HCT116 (cell line): ENCODE results near the gene TPK1. TPM values are rescaled to one million over a fixed set of nuclear protein-coding genes. Genes with fewer than 3 reads are reported as not detected.

ENCODE experiments used
- ATAC-seq: fragments of 200-7000 bp; cut with Tn5 transposase; 2 replicates; pipeline ENCODE4 v1.9.1; 2020; ENCODE audit warnings: mild to moderate bottlenecking, moderate library complexity
- BruUV-seq: library from RNA; stranded (reverse); fragments of 400-500 nt; replicated peaks from 2 replicates; lab custom pipeline; 2021; lab: Mats Ljungman, UMichigan
- CTCF ChIA-PET: fragments of 300-600 bp; sonication (Branson Sonifier 250); formaldehyde crosslinking; loops from one replicate; lab custom pipeline; 2021; ENCODE audit warnings: antibody characterized with exemption; lab: Charles Lee
- POLR2A ChIA-PET: fragments of 300-600, 350-600 bp; sonication (Branson Sonifier 250); formaldehyde crosslinking; loops from one replicate; lab custom pipeline; 2021; ENCODE audit warnings: antibody characterized with exemption; lab: Charles Lee
- RAD21 ChIA-PET, 2 experiments: fragments of 300-600 bp; sonication (Branson Sonifier 250); formaldehyde crosslinking; loops; one replicate each; lab custom pipeline; 2023; ENCODE audit warnings: low total read pairs in 2 of 2; ENCODE audit not compliant: uncharacterized antibody in 2 of 2, unreplicated experiment in 2 of 2, low non-redundant PET in 1 of 2; lab: Charles Lee
- DNase-seq: peaks from one replicate; pipeline ENCODE4 v3.0.0-alpha.2; 2010; ENCODE audit warnings: low read depth, low spot score
- H2AFZ ChIP-seq: fragments of 200-600 bp; shearing (Covaris generic), sonication (generic); 2 replicates; pipeline ENCODE4 v1.6.1; 2017; ENCODE audit warnings: low read depth, mixed run types, mixed read lengths, antibody characterized with exemption, low read length; ENCODE audit not compliant: poor library complexity, severe bottlenecking
- H3K27ac ChIP-seq: 2 replicates; pipeline ENCODE4 v1.5.1; 2012; ENCODE audit warnings: low read depth, low read length
- H3K27me3 ChIP-seq: fragments of 200-600 bp; sonication (generic); 2 replicates; pipeline ENCODE4 v1.6.1; 2016; ENCODE audit warnings: mixed run types, low read length, mixed read lengths; ENCODE audit not compliant: insufficient read depth
- H3K36me3 ChIP-seq, 2 experiments: fragments of 200-500 bp in 1 of 2; fragments of 200-600 bp in 1 of 2; sonication (Bioruptor generic) in 1 of 2; sonication (generic) in 1 of 2; 2 replicates each; pipeline versions ENCODE4 v1.5.1 to v1.6.1; 2014 to 2016; ENCODE audit warnings: low read length in 2 of 2, inconsistent platforms in 1 of 2, mixed read lengths in 1 of 2, mixed run types in 1 of 2; ENCODE audit not compliant: insufficient read depth in 2 of 2, control insufficient read depth in 1 of 2
- H3K4me1 ChIP-seq, 2 experiments: fragments of 200-600 bp in 1 of 2; sonication (generic) in 1 of 2; 2 replicates each; pipeline versions ENCODE4 v1.5.1 to v1.6.1; 2012 to 2017; ENCODE audit warnings: low read length in 2 of 2, inconsistent platforms in 1 of 2, mild to moderate bottlenecking in 1 of 2, mixed read lengths in 1 of 2, mixed run types in 1 of 2, moderate library complexity in 1 of 2; ENCODE audit not compliant: insufficient read depth in 2 of 2, control insufficient read depth in 1 of 2
- H3K4me2 ChIP-seq: fragments of 200-600 bp; sonication (generic); 2 replicates; pipeline ENCODE4 v1.6.1; 2017; ENCODE audit warnings: mixed run types, low read length, mixed read lengths
- H3K4me3 ChIP-seq, 2 experiments: fragments of 200-600 bp in 1 of 2; sonication (generic) in 1 of 2; replicated peaks in 1 of 2; 2 replicates each; pipeline ENCODE4 v1.5.1; 2011 to 2016; ENCODE audit warnings: low read length in 2 of 2, control low read depth in 1 of 2, low read depth in 1 of 2, mild to moderate bottlenecking in 1 of 2, mixed read lengths in 1 of 2, mixed run types in 1 of 2
- H3K79me2 ChIP-seq: fragments of 200-600 bp; sonication (generic); 2 replicates; pipeline ENCODE4 v1.6.1; 2017; ENCODE audit warnings: mild to moderate bottlenecking, mixed run types, low read length, moderate library complexity, mixed read lengths; ENCODE audit not compliant: insufficient read depth
- H3K9ac ChIP-seq: fragments of 200-600 bp; sonication (generic); 2 replicates; pipeline ENCODE4 v1.6.1; 2016; ENCODE audit warnings: low read length, mixed read lengths
- H3K9me2 ChIP-seq: fragments of 200-600 bp; sonication (generic), shearing (Covaris generic); 2 replicates; pipeline ENCODE4 v1.6.1; 2017; ENCODE audit warnings: mixed run types, mild to moderate bottlenecking, moderate library complexity; ENCODE audit not compliant: insufficient read depth
- H3K9me3 ChIP-seq, 2 experiments: fragments of 200-500 bp in 1 of 2; fragments of 200-600 bp in 1 of 2; sonication (Bioruptor generic) in 1 of 2; sonication (generic) in 1 of 2; 2 replicates each; pipeline ENCODE4 v1.6.1; 2014 to 2017; ENCODE audit warnings: low read length in 2 of 2, mixed read lengths in 2 of 2, inconsistent platforms in 1 of 2, low read depth in 1 of 2, mild to moderate bottlenecking in 1 of 2, mixed run types in 1 of 2, moderate library complexity in 1 of 2; ENCODE audit not compliant: control insufficient read depth in 1 of 2, insufficient read depth in 1 of 2
- H4K20me1 ChIP-seq: fragments of 200-600 bp; sonication (generic), shearing (Covaris generic); 2 replicates; pipeline ENCODE4 v1.6.1; 2017; ENCODE audit warnings: mixed run types, mild to moderate bottlenecking, moderate library complexity; ENCODE audit not compliant: insufficient read depth
- ATF3 ChIP-seq: IDR thresholded peaks from 2 replicates; pipeline ENCODE4 v1.6.1; 2012
- CEBPB ChIP-seq: IDR thresholded peaks from 2 replicates; pipeline ENCODE4 v1.6.1; 2012; ENCODE audit warnings: low read depth
- EZH2 ChIP-seq: fragments of 200-600 bp; sonication (generic); IDR thresholded peaks from 2 replicates; pipeline ENCODE4 v1.6.1; 2017; ENCODE audit warnings: antibody characterized with exemption, mixed run types
- EZH2phosphoT487 ChIP-seq: fragments of 200-600 bp; IDR thresholded peaks from 2 replicates; pipeline ENCODE4 v1.6.1; 2018; ENCODE audit warnings: antibody characterized with exemption, borderline replicate concordance
- FOSL1 ChIP-seq: IDR thresholded peaks from 2 replicates; pipeline ENCODE4 v1.6.1; 2012; ENCODE audit warnings: low read depth
- POLR2A ChIP-seq: IDR thresholded peaks from 2 replicates; pipeline ENCODE4 v1.7.0; 2011; ENCODE audit warnings: borderline replicate concordance; ENCODE audit not compliant: insufficient read depth, insufficient read length; ENCODE audit errors: extremely low read depth
- POLR2AphosphoS5 ChIP-seq: IDR thresholded peaks from 2 replicates; pipeline ENCODE4 v1.6.1; 2011; ENCODE audit warnings: mild to moderate bottlenecking, low read depth, low read length, moderate library complexity
- SIN3A ChIP-seq: IDR thresholded peaks from 2 replicates; pipeline ENCODE4 v1.6.1; 2012; ENCODE audit warnings: low read depth
- TCF7L2 ChIP-seq: IDR thresholded peaks from 2 replicates; pipeline ENCODE4 v1.7.0; 2011; ENCODE audit warnings: borderline replicate concordance, inconsistent platforms; ENCODE audit not compliant: insufficient read depth, insufficient read length; ENCODE audit errors: extremely low read depth
- intact Hi-C: fragments of 100-400 bp; cut with micrococcal nuclease; formaldehyde crosslinking; loops from 2 replicates; pipeline ENCODE4 v1.10.0; 2022
- total RNA-seq: library from RNA; stranded (reverse); gene quantifications from one replicate; pipeline ENCODE4 v1.2.1, GENCODE V29; 2021; ENCODE audit not compliant: unreplicated experiment
- TF ChIP-seq, protein P1 (sequence below), 3 experiments: fragments of 200-600 bp in 1 of 3; sonication (generic) in 1 of 3; IDR thresholded peaks in 2 of 3; conservative IDR thresholded peaks in 1 of 3; 2 replicates each; pipeline ENCODE4 v1.5.1; 2012 to 2017; ENCODE audit warnings: low read depth in 2 of 3, low read length in 2 of 3, antibody characterized with exemption in 1 of 3, borderline replicate concordance in 1 of 3, control low read depth in 1 of 3, mild to moderate bottlenecking in 1 of 3, mixed read lengths in 1 of 3, mixed run types in 1 of 3, moderate library complexity in 1 of 3; ENCODE audit not compliant: insufficient read depth in 1 of 3
- TF ChIP-seq, protein P2 (sequence below): IDR thresholded peaks from 2 replicates; pipeline ENCODE4 v1.6.1; 2012

Gene TPK1
- total RNA-seq, 1 experiment from 2014 or later, result 5.4 TPM

DNA sequence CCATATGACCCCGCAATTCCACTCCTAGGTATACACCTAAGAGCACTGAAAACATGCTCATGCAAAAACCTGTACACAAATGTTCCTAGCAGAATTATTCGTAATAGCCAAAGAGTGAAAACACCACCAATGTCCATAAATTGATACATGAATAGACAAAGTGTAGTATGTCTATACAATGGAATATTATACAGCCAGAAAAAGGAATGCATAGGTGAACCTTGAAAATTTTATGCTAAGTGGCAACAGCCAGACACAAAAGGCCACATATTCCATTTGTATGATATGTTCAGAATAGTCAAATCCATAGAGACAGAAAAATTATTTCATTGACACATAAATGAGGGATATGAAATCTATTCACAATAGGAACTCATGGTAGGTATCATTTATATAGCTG lies 351.4 kb downstream of the TPK1 start:
- ChIA-PET POLR2A (no interaction called here), CTCF (no interaction called here), RAD21 (no interaction called here)
- Histone ChIP-seq H3K9me3 (no peaks in the 10 kb centered on the region), H4K20me1 (no peaks in the 10 kb centered on the region), H3K36me3 (no peaks in the 10 kb centered on the region), H3K27me3 (no peaks in the 10 kb centered on the region), H3K79me2 (no peaks in the 10 kb centered on the region), H3K4me3 (no peak overlapping the region), H3K4me2 (no peak overlapping the region), H3K9me2 (no peaks in the 10 kb centered on the region), H3K4me1 (no peaks in the 10 kb centered on the region), H2AFZ (no peak overlapping the region), H3K9ac (no peak overlapping the region), H3K27ac (no peak overlapping the region)
- intact Hi-C loops, result no loop called here
- BruUV-seq, result no TSS peak
- no peak for ATAC-seq
- DNase-seq, result no peak
- TF ChIP-seq EZH2phosphoT487 (no peak), POLR2A (no peak), FOSL1 (no peak), EZH2 (no peak), ATF3 (no peak), CEBPB (no peak), TCF7L2 (no peak), SIN3A (no peak), POLR2AphosphoS5 (no peak)
- TF ChIP-seq, protein P1, sequence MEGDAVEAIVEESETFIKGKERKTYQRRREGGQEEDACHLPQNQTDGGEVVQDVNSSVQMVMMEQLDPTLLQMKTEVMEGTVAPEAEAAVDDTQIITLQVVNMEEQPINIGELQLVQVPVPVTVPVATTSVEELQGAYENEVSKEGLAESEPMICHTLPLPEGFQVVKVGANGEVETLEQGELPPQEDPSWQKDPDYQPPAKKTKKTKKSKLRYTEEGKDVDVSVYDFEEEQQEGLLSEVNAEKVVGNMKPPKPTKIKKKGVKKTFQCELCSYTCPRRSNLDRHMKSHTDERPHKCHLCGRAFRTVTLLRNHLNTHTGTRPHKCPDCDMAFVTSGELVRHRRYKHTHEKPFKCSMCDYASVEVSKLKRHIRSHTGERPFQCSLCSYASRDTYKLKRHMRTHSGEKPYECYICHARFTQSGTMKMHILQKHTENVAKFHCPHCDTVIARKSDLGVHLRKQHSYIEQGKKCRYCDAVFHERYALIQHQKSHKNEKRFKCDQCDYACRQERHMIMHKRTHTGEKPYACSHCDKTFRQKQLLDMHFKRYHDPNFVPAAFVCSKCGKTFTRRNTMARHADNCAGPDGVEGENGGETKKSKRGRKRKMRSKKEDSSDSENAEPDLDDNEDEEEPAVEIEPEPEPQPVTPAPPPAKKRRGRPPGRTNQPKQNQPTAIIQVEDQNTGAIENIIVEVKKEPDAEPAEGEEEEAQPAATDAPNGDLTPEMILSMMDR (IDR thresholded peaks at IDR 0.05 in 2 of 3, conservative IDR thresholded peaks at IDR 0.05 in 1 of 3; ENCODE audit: borderline replicate concordance in 1 of 3, insufficient read depth in 1 of 3, low read depth in 2 of 3, low read length in 2 of 3), result no peak
- TF ChIP-seq, protein P2, sequence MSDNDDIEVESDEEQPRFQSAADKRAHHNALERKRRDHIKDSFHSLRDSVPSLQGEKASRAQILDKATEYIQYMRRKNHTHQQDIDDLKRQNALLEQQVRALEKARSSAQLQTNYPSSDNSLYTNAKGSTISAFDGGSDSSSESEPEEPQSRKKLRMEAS, result no peak
